Activated CD8-positive, alpha-beta T cell treated with anti-CD3 and anti-CD28 coated beads, Interleukin-2, amount 10 ng/mL, durations not matched to agents 7 days and 5 days (primary cell): Measurements from ENCODE around the gene RFX2. TPM values are rescaled to one million over a fixed set of nuclear protein-coding genes. Genes with fewer than 3 reads are reported as not detected.
"Not testable (repeated sequence)": the region's sequence is repeated elsewhere in the genome, so short reads cannot be mapped to it uniquely, and the experiment has no call there.

Experiments
- ATAC-seq: fragments of 150-1000 bp; cut with Tn5 transposase; one replicate; pipeline ENCODE4 v1.10.0; 2021; ENCODE audit warnings: moderate library complexity
- CTCF ChIA-PET: fragments of 350-600 bp; sonication (Branson Sonifier 250); formaldehyde crosslinking; loops from one replicate; lab custom pipeline; 2021; ENCODE audit warnings: antibody characterized with exemption; lab: Charles Lee
- POLR2A ChIA-PET: fragments of 350-600 bp; sonication (Branson Sonifier 250); formaldehyde crosslinking; loops from one replicate; lab custom pipeline; 2021; ENCODE audit warnings: antibody characterized with exemption; lab: Charles Lee
- DNase-seq: peaks from one replicate; pipeline ENCODE4 v3.0.0-alpha.2; 2020
- H3K27ac Mint-ChIP-seq: one replicate; pipeline ENCODE4 v1.8.0; 2021; ENCODE audit warnings: mild to moderate bottlenecking, mixed read lengths
- H3K27me3 Mint-ChIP-seq: one replicate; pipeline ENCODE4 v1.8.0; 2021; ENCODE audit warnings: low read depth, mixed read lengths
- H3K36me3 Mint-ChIP-seq: one replicate; pipeline ENCODE4 v1.8.0; 2021; ENCODE audit warnings: low read depth, mixed read lengths
- H3K4me1 Mint-ChIP-seq: one replicate; pipeline ENCODE4 v1.8.0; 2021; ENCODE audit warnings: low read depth, mixed read lengths
- H3K4me3 Mint-ChIP-seq: one replicate; pipeline ENCODE4 v1.8.0; 2021; ENCODE audit warnings: mild to moderate bottlenecking, mixed read lengths
- H3K9me3 Mint-ChIP-seq: one replicate; pipeline ENCODE4 v1.8.0; 2022; ENCODE audit warnings: mixed read lengths; ENCODE audit not compliant: insufficient read depth
- total RNA-seq, 2 experiments: library from RNA; stranded (reverse); gene quantifications; one replicate each; pipeline ENCODE4 v1.2.3, GENCODE V29; 2021

The RFX2 gene
- total RNA-seq, 2 experiments from 2014 or later, result 12.3 to 13.8 TPM

DNA sequence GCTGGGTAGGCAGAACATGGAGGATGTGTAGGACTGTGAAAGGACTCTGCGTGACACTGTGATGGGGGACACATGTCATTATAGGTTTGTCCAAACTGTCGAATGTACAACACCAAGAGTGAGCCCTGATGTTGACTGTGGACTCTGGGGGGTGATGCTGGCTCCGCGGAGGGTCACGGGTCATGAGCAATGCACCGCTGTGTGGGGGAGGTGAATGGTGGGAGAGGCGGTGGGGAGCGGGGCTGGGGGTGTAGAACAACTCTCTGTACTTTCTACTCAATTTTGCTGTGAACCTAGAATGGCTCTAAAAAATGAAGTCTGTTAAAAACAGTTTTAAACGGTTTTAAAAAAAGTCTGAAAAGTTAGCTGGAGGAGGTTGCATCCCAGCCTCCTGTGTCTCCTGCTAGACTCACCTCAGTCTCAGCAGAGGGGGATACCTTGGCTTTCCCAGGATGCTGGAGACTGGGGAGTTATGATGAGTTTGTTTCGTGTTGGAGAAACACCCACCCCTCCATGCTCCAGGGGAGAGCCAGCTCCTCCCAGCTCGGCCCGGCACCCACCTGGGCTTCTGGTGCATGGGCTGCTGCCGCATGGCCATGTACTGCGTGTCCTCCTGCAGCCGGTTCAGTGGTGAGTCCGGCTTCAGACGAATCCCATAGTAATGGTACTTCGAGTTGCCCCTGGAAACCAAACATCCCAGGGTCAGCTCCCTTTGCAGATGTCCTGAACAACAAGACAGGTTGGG lies 97.7 kb downstream of the RFX2 start:
- CTCF ChIA-PET, result interaction anchor here (1.5 to 2.4 kb wide), 2 partner anchors 10 to 208 kb away, joined by 3 to 15 read pairs; no protein-coding TSS in a partner anchor
- H3K9me3 Mint-ChIP-seq, result no peaks in the 10 kb centered on the region
- ATAC-seq, result no peak
- H3K4me1 Mint-ChIP-seq, result no peaks in the 10 kb centered on the region
- H3K4me3 Mint-ChIP-seq, result no peak overlapping the region
- no peak overlapping the region for H3K27ac Mint-ChIP-seq
- no peaks in the 10 kb centered on the region for H3K36me3 Mint-ChIP-seq
- POLR2A ChIA-PET, result no interaction called here
- no peaks in the 10 kb centered on the region for H3K27me3 Mint-ChIP-seq
- no peak for DNase-seq

DNA sequence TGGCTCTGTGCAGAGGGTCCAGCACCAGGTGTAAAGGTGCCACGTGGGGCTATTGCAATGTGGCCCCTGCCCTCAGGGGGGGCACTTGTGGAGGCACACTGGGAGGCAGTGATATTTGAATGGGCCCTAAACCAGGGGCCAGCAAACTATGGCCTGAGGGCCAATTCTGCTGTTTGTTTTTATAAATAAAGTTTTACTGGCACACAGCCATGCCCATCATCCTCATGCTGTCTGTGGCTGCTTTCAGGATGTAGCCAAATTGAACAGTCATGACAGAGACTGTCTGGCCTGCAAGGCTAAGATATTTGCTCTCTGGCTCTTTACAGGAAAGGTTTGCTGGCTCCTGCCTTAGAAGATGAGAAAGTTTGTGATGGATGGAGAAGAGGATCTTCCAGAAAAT lies 98.5 kb downstream of the RFX2 start:
- Mint-ChIP-seq H3K4me1 (no peaks in the 10 kb centered on the region), H3K27ac (no peak overlapping the region), H3K9me3 (no peaks in the 10 kb centered on the region), H3K27me3 (no peaks in the 10 kb centered on the region), H3K4me3 (no peak overlapping the region), H3K36me3 (no peaks in the 10 kb centered on the region)
- ChIA-PET CTCF (no interaction called here), POLR2A (no interaction called here)
- no peak for ATAC-seq
- DNase-seq, result no peak

DNA sequence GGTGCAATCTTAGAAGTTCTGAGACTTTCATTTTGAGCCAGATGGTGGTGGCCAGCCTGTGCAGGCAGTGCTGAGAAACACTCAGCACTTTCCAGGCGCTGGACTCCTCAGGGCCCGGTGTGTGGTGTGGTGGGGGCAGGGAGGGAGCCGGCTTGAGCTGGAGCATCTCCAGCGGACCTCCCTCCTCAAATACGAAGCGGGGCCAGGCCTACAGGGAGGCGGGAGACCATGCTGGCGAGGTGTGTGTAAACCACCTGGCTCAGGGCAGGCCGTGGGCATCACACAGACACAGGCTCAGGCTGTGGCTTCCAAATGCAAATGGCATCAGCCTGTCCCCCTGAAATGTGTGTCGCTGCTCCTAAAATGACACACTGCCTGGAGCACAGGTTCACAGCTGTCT lies 99.1 kb downstream of the RFX2 start:
- ChIA-PET CTCF (no interaction called here), POLR2A (no interaction called here)
- Mint-ChIP-seq H3K27me3 (no peaks in the 10 kb centered on the region), H3K9me3 (no peaks in the 10 kb centered on the region), H3K4me3 (no peak overlapping the region), H3K4me1 (no peaks in the 10 kb centered on the region), H3K27ac (no peak overlapping the region), H3K36me3 (no peaks in the 10 kb centered on the region)
- no peak for DNase-seq
- ATAC-seq, result no peak

DNA sequence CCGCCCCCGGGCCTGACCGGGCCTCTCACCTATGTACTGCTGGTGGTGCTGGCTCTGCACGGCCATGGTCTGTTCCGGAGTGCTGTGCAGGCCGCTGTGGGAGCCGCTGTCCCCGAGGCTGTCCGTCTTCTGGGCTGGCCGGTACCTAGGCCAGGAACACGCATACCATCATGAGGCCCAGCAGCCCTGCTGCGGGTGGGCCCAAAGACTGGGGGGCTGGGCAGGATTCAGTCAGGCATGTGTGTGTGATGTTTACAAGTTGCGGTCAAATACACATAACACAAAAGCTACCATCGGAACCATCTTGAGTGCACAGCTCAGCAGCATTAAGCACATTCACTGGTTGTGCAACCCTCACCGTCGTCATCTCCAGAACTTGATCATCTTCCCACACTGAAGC lies 100.2 kb downstream of the RFX2 start:
- ChIA-PET POLR2A (no interaction called here), CTCF (interaction anchor here (1.5 kb wide), 1 partner anchor 12 kb away, joined by 4 read pairs; no protein-coding TSS in a partner anchor)
- DNase-seq, result no peak
- Mint-ChIP-seq H3K4me1 (no peaks in the 10 kb centered on the region), H3K36me3 (no peaks in the 10 kb centered on the region), H3K9me3 (no peaks in the 10 kb centered on the region), H3K4me3 (no peak overlapping the region), H3K27ac (no peak overlapping the region), H3K27me3 (no peaks in the 10 kb centered on the region)
- no peak for ATAC-seq

DNA sequence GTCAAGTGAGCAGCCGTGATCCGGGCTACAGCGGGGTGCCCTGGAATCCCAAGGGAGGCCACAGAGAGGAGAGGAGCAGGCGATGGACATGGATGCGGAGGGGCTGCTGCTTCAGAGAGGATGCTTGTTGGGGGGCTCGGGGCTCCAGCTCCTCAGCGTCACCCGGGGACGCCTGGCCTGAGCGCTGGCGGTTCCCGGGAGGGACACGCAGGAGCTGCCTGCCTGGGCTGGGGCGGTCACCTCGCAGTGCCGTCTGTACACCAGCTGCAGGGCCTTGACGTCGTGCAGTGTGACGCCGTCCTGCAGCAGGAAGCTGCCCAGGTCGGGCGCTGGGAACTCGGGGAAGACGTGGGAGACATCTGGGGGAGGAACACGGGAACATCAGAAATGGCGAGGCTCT lies 102.4 kb downstream of the RFX2 start:
- no peaks in the 10 kb centered on the region for H3K9me3 Mint-ChIP-seq
- H3K4me1 Mint-ChIP-seq, result no peaks in the 10 kb centered on the region
- DNase-seq (no peak), ATAC-seq (no peak)
- H3K27ac Mint-ChIP-seq, result no peak overlapping the region
- ChIA-PET POLR2A (no interaction called here), CTCF (interaction anchor here (1.0 kb wide), 1 partner anchor 21 kb away, joined by 5 read pairs; no protein-coding TSS in a partner anchor)
- H3K4me3 Mint-ChIP-seq, result no peak overlapping the region
- H3K27me3 Mint-ChIP-seq, result no peaks in the 10 kb centered on the region
- H3K36me3 Mint-ChIP-seq, result no peaks in the 10 kb centered on the region

DNA sequence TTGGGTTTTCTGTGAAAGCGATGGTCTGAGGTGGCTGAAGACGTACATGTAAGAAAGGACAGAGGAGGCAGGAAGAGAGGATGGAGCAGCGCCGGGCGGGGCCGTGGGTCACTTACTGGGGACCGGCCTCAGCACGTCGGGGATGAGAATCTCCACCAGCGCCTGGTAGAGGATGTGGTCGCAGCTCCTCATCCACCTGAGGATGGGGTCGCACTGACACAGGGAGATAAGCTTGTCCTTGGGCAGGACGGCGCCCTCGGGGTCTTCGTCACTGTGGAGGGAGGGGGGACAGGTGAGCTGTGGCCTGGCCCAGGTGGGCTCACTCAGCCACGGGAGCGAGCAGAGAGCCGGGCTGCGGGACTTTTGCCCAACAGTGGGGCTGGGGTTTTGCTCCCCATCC lies 103.4 kb downstream of the RFX2 start:
- ATAC-seq (no peak), DNase-seq (no peak)
- Mint-ChIP-seq H3K9me3 (no peaks in the 10 kb centered on the region), H3K4me1 (no peaks in the 10 kb centered on the region), H3K36me3 (no peaks in the 10 kb centered on the region), H3K4me3 (no peak overlapping the region), H3K27me3 (no peaks in the 10 kb centered on the region), H3K27ac (no peak overlapping the region)
- ChIA-PET POLR2A (no interaction called here), CTCF (interaction anchor here (0.7 to 1.0 kb wide), 2 partner anchors 20 to 39 kb away, joined by 3 to 5 read pairs; no protein-coding TSS in a partner anchor)

DNA sequence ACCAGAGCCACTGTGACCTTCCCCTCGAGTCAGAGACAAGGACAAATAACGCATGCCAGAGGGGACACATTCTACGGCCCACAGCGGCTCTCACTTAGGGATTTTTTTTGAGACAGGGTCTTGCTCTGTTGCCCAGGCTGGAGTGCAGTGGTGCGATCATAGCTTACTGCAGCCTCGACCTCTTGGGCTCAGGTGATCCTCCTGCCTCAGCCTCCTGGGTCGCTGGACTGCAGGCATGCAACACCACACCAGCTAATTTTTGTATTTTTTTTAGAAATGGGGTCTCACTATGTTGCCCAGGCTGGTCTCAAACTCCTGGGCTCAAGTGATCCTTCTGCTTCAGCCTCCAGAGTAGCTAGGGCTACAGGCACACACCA lies 104.2 kb downstream of the RFX2 start:
- H3K27me3 Mint-ChIP-seq, DNase-seq, H3K4me3 Mint-ChIP-seq, ATAC-seq, H3K9me3 Mint-ChIP-seq, POLR2A ChIA-PET, H3K36me3 Mint-ChIP-seq, H3K27ac Mint-ChIP-seq, H3K4me1 Mint-ChIP-seq: not testable (repeated sequence)
- CTCF ChIA-PET, result interaction anchor here (0.9 kb wide), 1 partner anchor 202 kb away, joined by 3 read pairs; no protein-coding TSS in a partner anchor

DNA sequence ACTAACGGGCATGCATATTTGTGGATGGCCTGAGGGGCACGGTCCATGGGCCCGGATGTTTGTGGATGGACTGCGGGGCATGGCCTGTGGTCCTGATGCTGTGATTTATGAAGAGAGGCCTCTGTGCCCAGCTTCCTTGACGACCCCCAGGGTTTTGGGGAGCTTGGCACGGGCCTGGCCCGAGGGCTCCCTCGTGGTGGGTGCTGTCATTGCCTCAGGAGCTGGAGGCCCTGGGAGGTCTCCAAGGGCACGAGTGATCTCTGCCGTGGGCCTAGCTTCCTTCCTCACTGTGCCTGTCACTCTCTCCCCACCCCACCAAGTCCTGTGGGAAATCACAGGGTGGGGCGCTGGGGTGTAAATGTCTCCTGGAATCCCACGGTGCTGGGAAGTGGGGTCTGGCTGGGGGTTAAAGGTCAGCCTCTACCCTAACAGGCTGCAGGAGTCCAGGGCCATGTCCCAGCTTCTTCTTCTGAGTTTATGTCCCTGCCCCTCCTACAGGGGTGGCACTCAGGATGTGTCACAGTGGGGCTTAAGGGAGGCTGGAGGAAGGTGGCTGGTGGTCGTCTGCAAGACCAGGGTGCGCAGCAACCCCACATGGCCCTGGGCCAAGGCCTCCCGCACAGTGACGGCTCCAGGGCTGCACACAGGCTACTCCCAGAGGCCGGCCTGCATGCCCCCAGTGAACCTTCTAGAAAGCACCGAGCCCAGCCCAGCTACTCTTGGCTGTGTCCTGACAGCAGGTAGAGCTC lies 104.8 kb downstream of the RFX2 start:
- no peak for DNase-seq
- Mint-ChIP-seq H3K27ac (no peak overlapping the region), H3K27me3 (no peaks in the 10 kb centered on the region), H3K9me3 (no peaks in the 10 kb centered on the region), H3K4me3 (no peak overlapping the region), H3K4me1 (no peaks in the 10 kb centered on the region), H3K36me3 (peaks cover 4% of the 10 kb centered on the region)
- ChIA-PET POLR2A (no interaction called here), CTCF (interaction anchor here (0.9 kb wide), 1 partner anchor 201 kb away, joined by 3 read pairs; no protein-coding TSS in a partner anchor)
- no peak for ATAC-seq

DNA sequence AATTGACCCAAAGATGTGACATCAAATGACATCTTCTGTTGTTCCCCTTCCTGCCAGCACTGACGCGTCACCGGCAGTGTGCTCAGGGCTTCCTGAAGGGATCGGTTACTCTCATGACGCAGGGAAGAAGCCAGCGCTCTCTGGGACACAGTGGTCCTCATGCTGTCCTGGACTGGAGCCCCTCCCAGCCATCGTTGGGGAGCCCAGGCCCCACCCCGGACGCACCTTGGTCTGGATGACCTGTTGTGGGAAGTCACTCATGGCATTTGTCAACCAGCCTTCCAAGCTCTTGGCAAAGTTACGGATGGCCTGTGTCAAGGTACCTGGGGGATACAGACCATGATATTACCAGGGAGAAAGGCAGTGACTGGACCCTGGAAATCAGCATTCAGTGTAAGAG lies 106.3 kb downstream of the RFX2 start:
- no peaks in the 10 kb centered on the region for H3K27me3 Mint-ChIP-seq

DNA sequence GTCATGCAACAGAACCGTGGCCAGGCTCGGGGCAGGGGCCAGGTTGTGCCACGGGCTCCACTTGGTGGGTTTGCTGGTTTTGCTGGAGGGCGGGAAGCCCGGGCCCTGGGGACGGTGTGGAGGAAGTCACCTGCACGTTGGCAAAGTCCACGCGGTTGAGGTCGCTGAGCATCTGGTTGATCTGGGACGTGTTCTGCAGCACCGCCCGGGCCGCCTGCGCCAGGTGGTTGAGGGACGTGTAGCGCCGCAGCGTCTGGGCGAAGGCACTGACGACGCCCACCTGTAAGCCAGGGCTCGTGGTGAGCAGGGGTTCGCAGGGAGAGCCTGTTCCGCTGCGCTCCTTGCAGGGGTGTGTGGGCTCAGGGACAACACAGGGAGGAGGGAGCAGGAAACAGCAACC lies 107.7 kb downstream of the RFX2 start:
- ChIA-PET CTCF (interaction anchor here (1.5 kb wide), 1 partner anchor 15 kb away, joined by 7 read pairs; no protein-coding TSS in a partner anchor), POLR2A (no interaction called here)
- no peak for ATAC-seq
- no peak for DNase-seq
- H3K4me3 Mint-ChIP-seq, result no peak overlapping the region
- H3K27me3 Mint-ChIP-seq, result no peaks in the 10 kb centered on the region
- H3K36me3 Mint-ChIP-seq, result peaks cover 13% of the 10 kb centered on the region
- no peak overlapping the region for H3K27ac Mint-ChIP-seq
- no peaks in the 10 kb centered on the region for H3K4me1 Mint-ChIP-seq
- H3K9me3 Mint-ChIP-seq, result no peaks in the 10 kb centered on the region

More for the DNA sequence above, 106.3 kb downstream of the RFX2 start:
- Mint-ChIP-seq H3K4me3 (no peak overlapping the region), H3K36me3 (peaks cover 13% of the 10 kb centered on the region), H3K4me1 (no peaks in the 10 kb centered on the region), H3K9me3 (no peaks in the 10 kb centered on the region), H3K27ac (no peak overlapping the region)
- ChIA-PET CTCF (no interaction called here), POLR2A (no interaction called here)
- no peak for ATAC-seq
- no peak for DNase-seq

DNA sequence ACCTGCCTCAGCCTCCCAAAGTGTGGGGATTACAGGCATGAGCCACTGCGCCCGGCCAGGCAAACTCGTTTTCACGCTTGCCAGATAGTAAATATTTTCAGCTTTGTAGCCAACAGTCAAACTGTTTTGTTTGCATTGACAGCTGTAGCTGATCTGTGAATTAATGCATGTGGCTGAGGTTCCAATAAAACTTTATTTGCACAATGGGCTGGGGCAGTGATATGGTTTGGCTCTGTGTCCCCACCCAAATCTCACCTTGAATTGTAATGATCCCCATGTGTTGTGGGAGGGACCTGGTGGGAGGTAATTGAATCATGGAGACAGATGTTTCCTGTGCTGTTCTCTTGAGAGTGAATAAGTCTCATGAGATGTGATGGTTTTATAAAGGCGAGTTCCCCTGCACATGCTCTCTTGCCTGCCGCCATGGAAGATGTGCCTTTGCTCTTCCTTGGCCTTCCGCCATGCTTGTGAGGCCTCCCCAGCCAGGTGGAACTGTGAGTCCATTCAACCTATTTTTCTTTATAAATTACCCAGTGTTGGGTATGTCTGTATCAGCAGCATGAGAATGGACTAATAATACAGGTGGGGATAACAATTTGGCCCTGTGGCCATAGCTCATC lies 110.0 kb downstream of the RFX2 start:
- ATAC-seq (no peak), DNase-seq (no peak)
- Mint-ChIP-seq H3K4me1 (no peaks in the 10 kb centered on the region), H3K27me3 (no peaks in the 10 kb centered on the region), H3K27ac (no peak overlapping the region), H3K36me3 (peaks cover 13% of the 10 kb centered on the region), H3K4me3 (no peak overlapping the region), H3K9me3 (no peaks in the 10 kb centered on the region)
- CTCF ChIA-PET, result interaction anchor here (1.4 kb wide), 1 partner anchor 22 kb away, joined by 6 read pairs; no protein-coding TSS in a partner anchor
- POLR2A ChIA-PET, result no interaction called here

DNA sequence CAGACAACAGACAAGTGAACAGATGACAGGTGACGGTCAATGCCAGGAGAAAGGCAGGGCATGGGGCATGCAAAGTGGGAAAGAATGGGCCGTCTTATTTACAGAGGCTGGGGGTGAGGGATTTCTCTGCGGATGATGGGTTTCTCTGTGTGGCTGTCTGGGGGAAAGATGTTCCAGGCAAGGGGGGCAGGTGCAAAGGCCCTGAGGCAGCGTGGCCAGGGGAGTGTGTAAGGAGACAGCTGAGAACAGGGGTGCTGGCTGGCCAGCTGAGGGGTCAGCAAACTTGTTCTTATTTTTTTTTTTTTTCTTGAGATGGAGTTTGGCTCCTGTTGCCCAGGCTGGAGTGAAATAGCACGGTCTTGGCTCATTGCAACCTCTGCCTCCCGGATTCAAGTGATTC lies 110.6 kb downstream of the RFX2 start:
- no peak overlapping the region for H3K4me3 Mint-ChIP-seq
- ChIA-PET POLR2A (no interaction called here), CTCF (no interaction called here)
- no peaks in the 10 kb centered on the region for H3K9me3 Mint-ChIP-seq
- DNase-seq (no peak), ATAC-seq (no peak)
- H3K27ac Mint-ChIP-seq, result no peak overlapping the region
- no peaks in the 10 kb centered on the region for H3K27me3 Mint-ChIP-seq
- H3K36me3 Mint-ChIP-seq, result peaks cover 13% of the 10 kb centered on the region
- no peaks in the 10 kb centered on the region for H3K4me1 Mint-ChIP-seq
